A549 (cell line): ENCODE results near the gene CHST11.

Experiments used
- CHD2 ChIP-seq: fragments of 150-350 bp; IDR thresholded peaks from 2 replicates; pipeline ENCODE4 v1.6.1; 2014; ENCODE audit warnings: low read length; ENCODE audit not compliant: partially characterized antibody
- CTCF ChIP-seq: fragments of >200 bp; sonication (Bioruptor Twin); formaldehyde crosslinking; IDR thresholded peaks from 3 replicates; pipeline ENCODE4 v1.5.1; 2016
- GATA3 ChIP-seq: IDR thresholded peaks from 2 replicates; pipeline ENCODE4 v1.6.1; 2012; ENCODE audit warnings: borderline replicate concordance
- HEYL ChIP-seq: fragments of 250-450 bp; sonication (Bioruptor Pico); IDR thresholded peaks from 2 replicates; pipeline ENCODE4 v1.8.0; 2021; ENCODE audit warnings: mild to moderate bottlenecking, moderate library complexity
- JUN ChIP-seq, 2 experiments: fragments of >200 bp; sonication (Bioruptor Twin); formaldehyde crosslinking; IDR thresholded peaks; 2 replicates in 1 of 2; 3 replicates in 1 of 2; pipeline ENCODE4 v1.6.1; 2016 to 2017
- JUNB ChIP-seq: fragments of >200 bp; sonication (Bioruptor Twin); formaldehyde crosslinking; IDR thresholded peaks from 2 replicates; pipeline ENCODE4 v1.6.1; 2016
- MYC ChIP-seq: IDR thresholded peaks from 2 replicates; pipeline ENCODE4 v1.6.1; 2012; ENCODE audit warnings: mild to moderate bottlenecking, inconsistent platforms, low read length, improper control_type of control experiment, borderline replicate concordance
- NR3C1 ChIP-seq: fragments of >200 bp; sonication (Bioruptor Twin); formaldehyde crosslinking; IDR thresholded peaks from 3 replicates; pipeline ENCODE4 v1.6.1; 2017
- POLR2A ChIP-seq: IDR thresholded peaks from 2 replicates; pipeline ENCODE4 v1.6.1; 2012; ENCODE audit warnings: mild to moderate bottlenecking, low read length
- RAD21 ChIP-seq, 2 experiments: fragments of >200 bp in 1 of 2; sonication (Bioruptor Twin) in 1 of 2; formaldehyde crosslinking in 1 of 2; IDR thresholded peaks in 1 of 2; conservative IDR thresholded peaks in 1 of 2; 2 replicates in 1 of 2; 3 replicates in 1 of 2; pipeline ENCODE4 v1.6.1; 2012 to 2018; ENCODE audit warnings: inconsistent platforms in 1 of 2
- ZFP36 ChIP-seq: fragments of 450-650 bp; IDR thresholded peaks from 2 replicates; pipeline ENCODE4 v1.6.1; 2014; ENCODE audit warnings: borderline replicate concordance; ENCODE audit not compliant: partially characterized antibody
- TF ChIP-seq, protein P1 (sequence below): fragments of 200-600 bp; sonication (generic); IDR thresholded peaks from 2 replicates; pipeline ENCODE4 v1.6.1; 2016; ENCODE audit warnings: antibody characterized with exemption, mild to moderate bottlenecking, moderate library complexity

GRCh38 chr12:104427547-104427938 is 29.2 kb upstream of the CHST11 start:
- no peak for TF ChIP-seq JUNB
- no peak for TF ChIP-seq CTCF
- TF ChIP-seq POLR2A = no peak
- no peak for TF ChIP-seq JUN (IDR thresholded peaks at IDR 0.05)
- TF ChIP-seq HEYL = no peak
- TF ChIP-seq RAD21 (conservative IDR thresholded peaks at IDR 0.05 in 1 of 2, IDR thresholded peaks at IDR 0.05 in 1 of 2) = no peak
- no peak for TF ChIP-seq CHD2
- no peak for TF ChIP-seq MYC
- TF ChIP-seq ZFP36 = no peak
- no peak for TF ChIP-seq GATA3
- TF ChIP-seq, protein P1, sequence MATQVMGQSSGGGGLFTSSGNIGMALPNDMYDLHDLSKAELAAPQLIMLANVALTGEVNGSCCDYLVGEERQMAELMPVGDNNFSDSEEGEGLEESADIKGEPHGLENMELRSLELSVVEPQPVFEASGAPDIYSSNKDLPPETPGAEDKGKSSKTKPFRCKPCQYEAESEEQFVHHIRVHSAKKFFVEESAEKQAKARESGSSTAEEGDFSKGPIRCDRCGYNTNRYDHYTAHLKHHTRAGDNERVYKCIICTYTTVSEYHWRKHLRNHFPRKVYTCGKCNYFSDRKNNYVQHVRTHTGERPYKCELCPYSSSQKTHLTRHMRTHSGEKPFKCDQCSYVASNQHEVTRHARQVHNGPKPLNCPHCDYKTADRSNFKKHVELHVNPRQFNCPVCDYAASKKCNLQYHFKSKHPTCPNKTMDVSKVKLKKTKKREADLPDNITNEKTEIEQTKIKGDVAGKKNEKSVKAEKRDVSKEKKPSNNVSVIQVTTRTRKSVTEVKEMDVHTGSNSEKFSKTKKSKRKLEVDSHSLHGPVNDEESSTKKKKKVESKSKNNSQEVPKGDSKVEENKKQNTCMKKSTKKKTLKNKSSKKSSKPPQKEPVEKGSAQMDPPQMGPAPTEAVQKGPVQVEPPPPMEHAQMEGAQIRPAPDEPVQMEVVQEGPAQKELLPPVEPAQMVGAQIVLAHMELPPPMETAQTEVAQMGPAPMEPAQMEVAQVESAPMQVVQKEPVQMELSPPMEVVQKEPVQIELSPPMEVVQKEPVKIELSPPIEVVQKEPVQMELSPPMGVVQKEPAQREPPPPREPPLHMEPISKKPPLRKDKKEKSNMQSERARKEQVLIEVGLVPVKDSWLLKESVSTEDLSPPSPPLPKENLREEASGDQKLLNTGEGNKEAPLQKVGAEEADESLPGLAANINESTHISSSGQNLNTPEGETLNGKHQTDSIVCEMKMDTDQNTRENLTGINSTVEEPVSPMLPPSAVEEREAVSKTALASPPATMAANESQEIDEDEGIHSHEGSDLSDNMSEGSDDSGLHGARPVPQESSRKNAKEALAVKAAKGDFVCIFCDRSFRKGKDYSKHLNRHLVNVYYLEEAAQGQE = no peak
- no peak for TF ChIP-seq NR3C1
